Erythroblast (primary cell): ENCODE data around the gene RAF1.
"Not testable (repeated sequence)": the region's sequence is repeated elsewhere in the genome, so short reads cannot be mapped to it uniquely, and the experiment has no call there.

Experiments used
- GATA1 ChIP-seq: IDR thresholded peaks from 2 replicates; pipeline ENCODE4 v1.6.1; 2011; ENCODE audit warnings: low read depth, mild to moderate bottlenecking, control low read depth, low read length, moderate library complexity
- POLR2A ChIP-seq: IDR thresholded peaks from 2 replicates; pipeline ENCODE4 v1.6.1; 2011; ENCODE audit warnings: mild to moderate bottlenecking, low read length

DNA sequence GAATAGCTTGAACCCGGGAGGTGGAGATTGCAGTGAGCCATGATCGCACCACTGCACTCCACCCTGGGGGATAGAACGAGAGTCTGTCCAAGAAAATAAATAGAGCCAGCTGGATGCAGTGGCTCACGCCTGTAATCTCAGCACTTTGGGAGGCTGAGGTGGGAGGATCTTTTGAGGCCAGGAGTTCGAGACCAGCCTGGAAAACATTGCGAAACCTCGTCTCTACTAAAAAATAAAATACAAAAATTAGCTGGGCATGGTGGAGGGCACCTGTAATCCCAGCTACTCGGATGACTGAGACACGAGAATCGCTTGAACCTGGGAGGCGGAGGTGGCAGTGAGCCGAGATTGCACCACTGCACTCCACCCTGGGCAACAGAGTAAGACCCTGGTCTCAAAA, 120.4 kb downstream of the RAF1 start:
- TF ChIP-seq POLR2A, GATA1: not testable (repeated sequence)
